ENCODE measurements around the gene POU2F2. TPM values are rescaled to one million over a fixed set of nuclear protein-coding genes. Genes with fewer than 3 reads are reported as not detected.

POU2F2 gene
- total and polyA plus RNA-seq, 9 of the 15 experiments (the other 6 are each of a cell fraction or from before 2014, with no cell fraction given), result 0.03 to 0.68 (median 0.14) TPM

DNA sequence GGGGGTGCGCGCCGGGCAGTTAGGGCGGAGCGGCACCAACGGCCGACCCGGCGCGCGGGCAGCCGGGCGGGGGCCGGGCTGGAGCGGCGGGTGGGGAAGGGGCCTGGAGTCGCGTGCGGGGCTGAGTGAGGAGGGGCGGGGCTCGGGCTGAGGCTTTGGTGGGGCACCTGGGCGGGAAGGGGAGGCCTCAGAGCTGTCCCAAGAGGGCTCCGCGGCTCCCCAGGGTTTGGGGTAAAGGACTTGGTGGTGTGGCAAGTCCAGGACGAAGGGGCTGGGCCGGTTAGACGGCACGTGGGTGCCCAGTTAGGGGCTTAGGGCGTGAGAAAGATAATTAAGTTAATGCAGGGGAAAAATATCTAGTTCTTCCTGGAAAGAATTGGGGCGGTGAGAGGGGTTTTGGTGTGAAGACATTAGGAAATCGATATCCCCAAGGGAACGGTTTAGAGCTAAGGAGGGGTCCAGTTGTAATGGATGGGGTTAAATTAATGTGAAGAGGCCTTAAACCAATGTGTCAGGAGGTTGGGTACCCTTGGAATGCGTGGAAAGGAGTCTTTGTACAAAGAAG lies 55.8 kb downstream of the POU2F2 start (continued):
- TF ChIP-seq CHD4 (IDR thresholded peaks at IDR 0.05; ENCODE audit: insufficient read depth, insufficient replicate concordance, low read depth, low read length, poor library complexity, severe bottlenecking) (no peak), MAFG (tag; conservative IDR thresholded peaks at IDR 0.05) (no peak), ZNF280B (CRISPR knock-in tag; IDR thresholded peaks at IDR 0.05) (no peak), ZNF583 (CRISPR knock-in tag; IDR thresholded peaks at IDR 0.05) (no peak), TEAD1 (CRISPR knock-in tag; IDR thresholded peaks at IDR 0.05) (no peak), C11orf30 (IDR thresholded peaks at IDR 0.05; ENCODE audit: low read depth) (no peak), HCFC1 (IDR thresholded peaks at IDR 0.05; ENCODE audit: low read depth, low read length) (no peak), SIN3B (IDR thresholded peaks at IDR 0.05; ENCODE audit: low read depth) (0 out of 2 replicates have a peak, but pooled peaks have one; percentile 0), SAFB (IDR thresholded peaks at IDR 0.05; ENCODE audit: borderline replicate concordance, low read depth, low read length) (no peak), TCF7 (IDR thresholded peaks at IDR 0.05; ENCODE audit: borderline replicate concordance) (no peak), ZSCAN32 (CRISPR knock-in tag; IDR thresholded peaks at IDR 0.05) (no peak), HDAC6 (IDR thresholded peaks at IDR 0.05; ENCODE audit: low read depth, low read length) (no peak), E4F1 (CRISPR knock-in tag; IDR thresholded peaks at IDR 0.05; ENCODE audit: borderline replicate concordance) (no peak)
- TF ChIP-seq, protein P1, sequence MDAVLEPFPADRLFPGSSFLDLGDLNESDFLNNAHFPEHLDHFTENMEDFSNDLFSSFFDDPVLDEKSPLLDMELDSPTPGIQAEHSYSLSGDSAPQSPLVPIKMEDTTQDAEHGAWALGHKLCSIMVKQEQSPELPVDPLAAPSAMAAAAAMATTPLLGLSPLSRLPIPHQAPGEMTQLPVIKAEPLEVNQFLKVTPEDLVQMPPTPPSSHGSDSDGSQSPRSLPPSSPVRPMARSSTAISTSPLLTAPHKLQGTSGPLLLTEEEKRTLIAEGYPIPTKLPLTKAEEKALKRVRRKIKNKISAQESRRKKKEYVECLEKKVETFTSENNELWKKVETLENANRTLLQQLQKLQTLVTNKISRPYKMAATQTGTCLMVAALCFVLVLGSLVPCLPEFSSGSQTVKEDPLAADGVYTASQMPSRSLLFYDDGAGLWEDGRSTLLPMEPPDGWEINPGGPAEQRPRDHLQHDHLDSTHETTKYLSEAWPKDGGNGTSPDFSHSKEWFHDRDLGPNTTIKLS (IDR thresholded peaks at IDR 0.05; ENCODE audit: borderline replicate concordance, low read depth), result no peak
- TF ChIP-seq, protein P2, sequence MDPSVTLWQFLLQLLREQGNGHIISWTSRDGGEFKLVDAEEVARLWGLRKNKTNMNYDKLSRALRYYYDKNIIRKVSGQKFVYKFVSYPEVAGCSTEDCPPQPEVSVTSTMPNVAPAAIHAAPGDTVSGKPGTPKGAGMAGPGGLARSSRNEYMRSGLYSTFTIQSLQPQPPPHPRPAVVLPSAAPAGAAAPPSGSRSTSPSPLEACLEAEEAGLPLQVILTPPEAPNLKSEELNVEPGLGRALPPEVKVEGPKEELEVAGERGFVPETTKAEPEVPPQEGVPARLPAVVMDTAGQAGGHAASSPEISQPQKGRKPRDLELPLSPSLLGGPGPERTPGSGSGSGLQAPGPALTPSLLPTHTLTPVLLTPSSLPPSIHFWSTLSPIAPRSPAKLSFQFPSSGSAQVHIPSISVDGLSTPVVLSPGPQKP (CRISPR knock-in tag; IDR thresholded peaks at IDR 0.05), result no peak
- TF ChIP-seq, protein P3, sequence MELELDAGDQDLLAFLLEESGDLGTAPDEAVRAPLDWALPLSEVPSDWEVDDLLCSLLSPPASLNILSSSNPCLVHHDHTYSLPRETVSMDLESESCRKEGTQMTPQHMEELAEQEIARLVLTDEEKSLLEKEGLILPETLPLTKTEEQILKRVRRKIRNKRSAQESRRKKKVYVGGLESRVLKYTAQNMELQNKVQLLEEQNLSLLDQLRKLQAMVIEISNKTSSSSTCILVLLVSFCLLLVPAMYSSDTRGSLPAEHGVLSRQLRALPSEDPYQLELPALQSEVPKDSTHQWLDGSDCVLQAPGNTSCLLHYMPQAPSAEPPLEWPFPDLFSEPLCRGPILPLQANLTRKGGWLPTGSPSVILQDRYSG (tag; conservative IDR thresholded peaks at IDR 0.05; ENCODE audit: low read depth), result no peak
- TF ChIP-seq, protein P4, sequence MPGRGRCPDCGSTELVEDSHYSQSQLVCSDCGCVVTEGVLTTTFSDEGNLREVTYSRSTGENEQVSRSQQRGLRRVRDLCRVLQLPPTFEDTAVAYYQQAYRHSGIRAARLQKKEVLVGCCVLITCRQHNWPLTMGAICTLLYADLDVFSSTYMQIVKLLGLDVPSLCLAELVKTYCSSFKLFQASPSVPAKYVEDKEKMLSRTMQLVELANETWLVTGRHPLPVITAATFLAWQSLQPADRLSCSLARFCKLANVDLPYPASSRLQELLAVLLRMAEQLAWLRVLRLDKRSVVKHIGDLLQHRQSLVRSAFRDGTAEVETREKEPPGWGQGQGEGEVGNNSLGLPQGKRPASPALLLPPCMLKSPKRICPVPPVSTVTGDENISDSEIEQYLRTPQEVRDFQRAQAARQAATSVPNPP (IDR thresholded peaks at IDR 0.05; ENCODE audit: borderline replicate concordance, insufficient read depth, insufficient read length), result no peak

All from K562 (cell line).